ENCODE data around the gene JMY. TPM values are rescaled to one million over a fixed set of nuclear protein-coding genes. Genes with fewer than 3 reads are reported as not detected.

JMY gene
- total and polyA plus RNA-seq, 4 donors, result 2.0 to 33.6 (median 4.9) TPM

DNA sequence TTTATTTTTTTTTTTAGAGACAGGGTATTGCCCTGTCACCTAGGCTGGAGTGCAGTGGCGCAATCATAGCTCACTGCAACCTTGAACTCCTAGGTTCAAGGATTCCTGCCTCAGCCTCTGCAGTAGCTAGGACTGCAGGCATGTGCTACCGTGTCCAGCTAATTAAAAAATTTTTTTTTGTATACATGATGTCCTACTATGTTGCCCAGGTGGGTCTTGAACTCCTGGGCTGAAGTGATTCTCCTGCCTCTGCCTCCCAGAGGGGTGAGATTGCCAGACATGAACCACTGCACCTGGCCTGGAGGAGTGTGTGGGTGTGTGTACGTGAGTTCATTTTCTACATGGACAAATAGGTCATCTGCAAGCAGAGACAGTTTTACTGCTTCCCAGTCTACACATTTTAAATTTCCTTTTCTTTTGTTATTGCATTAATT is 33.8 kb downstream of the JMY start:
- Histone ChIP-seq H3K27ac (ENCODE audit: low read depth in 1 of 2, low read length in 1 of 2) (no peak overlapping the region), H3K27me3 (ENCODE audit: control insufficient read depth in 3 of 3, insufficient read depth in 3 of 3, low read length in 2 of 3) (no peaks in the 10 kb centered on the region), H3K9ac (ENCODE audit: insufficient read depth in 1 of 2, low read length in 2 of 2) (no peak overlapping the region), H3K4me3 (no peak overlapping the region), H3K4me1 (ENCODE audit: control insufficient read depth in 5 of 5, insufficient read depth in 5 of 5, low read length in 5 of 5) (no peaks in the 10 kb centered on the region), H3K36me3 (ENCODE audit: control insufficient read depth in 4 of 4, insufficient read depth in 4 of 4, low read length in 4 of 4) (peaks cover 0 to 2% (median 0%) of the 10 kb centered on the region in 4 donors), H3K9me3 (ENCODE audit: control insufficient read depth in 4 of 4, insufficient read depth in 3 of 4, low read length in 3 of 4) (no peaks in the 10 kb centered on the region)
- WGBS, 2 donors, result 96 to 98% methylated on average over 3 of the region's 3 CpGs
- no peak for DNase-seq
- TF ChIP-seq, protein P1, sequence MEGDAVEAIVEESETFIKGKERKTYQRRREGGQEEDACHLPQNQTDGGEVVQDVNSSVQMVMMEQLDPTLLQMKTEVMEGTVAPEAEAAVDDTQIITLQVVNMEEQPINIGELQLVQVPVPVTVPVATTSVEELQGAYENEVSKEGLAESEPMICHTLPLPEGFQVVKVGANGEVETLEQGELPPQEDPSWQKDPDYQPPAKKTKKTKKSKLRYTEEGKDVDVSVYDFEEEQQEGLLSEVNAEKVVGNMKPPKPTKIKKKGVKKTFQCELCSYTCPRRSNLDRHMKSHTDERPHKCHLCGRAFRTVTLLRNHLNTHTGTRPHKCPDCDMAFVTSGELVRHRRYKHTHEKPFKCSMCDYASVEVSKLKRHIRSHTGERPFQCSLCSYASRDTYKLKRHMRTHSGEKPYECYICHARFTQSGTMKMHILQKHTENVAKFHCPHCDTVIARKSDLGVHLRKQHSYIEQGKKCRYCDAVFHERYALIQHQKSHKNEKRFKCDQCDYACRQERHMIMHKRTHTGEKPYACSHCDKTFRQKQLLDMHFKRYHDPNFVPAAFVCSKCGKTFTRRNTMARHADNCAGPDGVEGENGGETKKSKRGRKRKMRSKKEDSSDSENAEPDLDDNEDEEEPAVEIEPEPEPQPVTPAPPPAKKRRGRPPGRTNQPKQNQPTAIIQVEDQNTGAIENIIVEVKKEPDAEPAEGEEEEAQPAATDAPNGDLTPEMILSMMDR (IDR thresholded peaks at IDR 0.05; ENCODE audit: control extremely low read depth, extremely low read depth), result no peak
- no peak for ATAC-seq (ENCODE audit: insufficient read depth, low FRiP score)

DNA sequence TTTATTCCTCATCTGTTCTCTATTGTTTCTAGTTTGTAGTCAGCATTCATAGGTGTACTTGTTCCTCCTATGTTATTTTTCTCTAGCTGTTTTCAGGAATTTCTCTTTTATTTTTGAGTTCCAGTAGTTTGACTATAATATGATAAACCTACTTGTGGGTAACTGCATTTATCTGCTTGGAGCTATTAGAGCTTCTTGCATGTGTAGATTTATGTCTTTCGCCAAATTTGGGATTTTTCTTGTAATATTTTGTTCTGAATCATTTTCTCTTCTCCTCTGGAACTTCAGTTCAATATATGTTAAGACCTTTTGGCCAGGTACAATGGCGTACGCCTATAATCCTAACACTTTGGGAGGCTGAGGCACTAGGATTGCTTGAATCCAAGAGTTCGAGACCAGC is 37.4 kb downstream of the JMY start:
- WGBS, 2 donors, result 98 to 99% methylated on average over 4 of the region's 4 CpGs

DNA sequence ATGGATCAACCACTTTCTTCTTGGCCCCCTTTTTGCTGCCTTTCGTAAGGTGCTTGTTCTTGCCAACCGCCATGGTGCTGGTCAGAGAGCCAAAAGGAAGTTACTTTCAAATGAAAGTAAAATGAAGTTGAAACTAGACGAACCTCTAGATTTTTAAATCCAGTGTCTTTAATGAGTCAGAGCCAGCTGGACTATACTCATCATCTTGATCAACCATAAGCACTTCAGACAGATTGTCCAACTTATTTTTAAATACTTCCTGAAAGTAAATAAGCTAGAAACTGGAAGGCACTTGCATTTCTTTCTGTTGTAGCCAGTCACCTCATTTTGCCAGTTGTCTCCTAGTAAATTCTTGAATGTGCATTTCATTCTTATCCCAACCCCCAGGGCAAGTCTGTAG is 48.9 kb downstream of the JMY start:
- no peak for DNase-seq
- no peak overlapping the region for H3K27ac ChIP-seq (ENCODE audit: low read depth in 1 of 2, low read length in 1 of 2)
- H3K36me3 ChIP-seq (ENCODE audit: control insufficient read depth in 4 of 4, insufficient read depth in 4 of 4, low read length in 4 of 4), result peaks cover 0 to 5% (median 1%) of the 10 kb centered on the region in 4 donors
- ATAC-seq (ENCODE audit: insufficient read depth, low FRiP score), result no peak
- WGBS, 2 donors, result 79 to 80% methylated on average over 3 of the region's 3 CpGs
- TF ChIP-seq, protein P1 (IDR thresholded peaks at IDR 0.05; ENCODE audit: control extremely low read depth, extremely low read depth), result no peak
- H3K9ac ChIP-seq (ENCODE audit: insufficient read depth in 1 of 2, low read length in 2 of 2), result no peak overlapping the region
- H3K4me1 ChIP-seq (ENCODE audit: control insufficient read depth in 5 of 5, insufficient read depth in 5 of 5, low read length in 5 of 5), result no peaks in the 10 kb centered on the region
- no peaks in the 10 kb centered on the region for H3K27me3 ChIP-seq (ENCODE audit: control insufficient read depth in 3 of 3, insufficient read depth in 3 of 3, low read length in 2 of 3)
- H3K9me3 ChIP-seq (ENCODE audit: control insufficient read depth in 4 of 4, insufficient read depth in 3 of 4, low read length in 3 of 4), result no peaks in the 10 kb centered on the region
- no peak overlapping the region for H3K4me3 ChIP-seq

More for the DNA sequence above, 37.4 kb downstream of the JMY start:
- Histone ChIP-seq H3K9ac (ENCODE audit: insufficient read depth in 1 of 2, low read length in 2 of 2) (no peak overlapping the region), H3K27me3 (ENCODE audit: control insufficient read depth in 3 of 3, insufficient read depth in 3 of 3, low read length in 2 of 3) (no peaks in the 10 kb centered on the region), H3K4me1 (ENCODE audit: control insufficient read depth in 5 of 5, insufficient read depth in 5 of 5, low read length in 5 of 5) (no peaks in the 10 kb centered on the region), H3K27ac (ENCODE audit: low read depth in 1 of 2, low read length in 1 of 2) (no peak overlapping the region), H3K36me3 (ENCODE audit: control insufficient read depth in 4 of 4, insufficient read depth in 4 of 4, low read length in 4 of 4) (peaks cover 0 to 5% (median under 1%) of the 10 kb centered on the region in 4 donors), H3K9me3 (ENCODE audit: control insufficient read depth in 4 of 4, insufficient read depth in 3 of 4, low read length in 3 of 4) (peaks cover 0 to 1% (median 0%) of the 10 kb centered on the region in 4 donors), H3K4me3 (no peak overlapping the region)
- DNase-seq (no peak), ATAC-seq (ENCODE audit: insufficient read depth, low FRiP score) (no peak)
- TF ChIP-seq, protein P1 (IDR thresholded peaks at IDR 0.05; ENCODE audit: control extremely low read depth, extremely low read depth), result no peak

DNA sequence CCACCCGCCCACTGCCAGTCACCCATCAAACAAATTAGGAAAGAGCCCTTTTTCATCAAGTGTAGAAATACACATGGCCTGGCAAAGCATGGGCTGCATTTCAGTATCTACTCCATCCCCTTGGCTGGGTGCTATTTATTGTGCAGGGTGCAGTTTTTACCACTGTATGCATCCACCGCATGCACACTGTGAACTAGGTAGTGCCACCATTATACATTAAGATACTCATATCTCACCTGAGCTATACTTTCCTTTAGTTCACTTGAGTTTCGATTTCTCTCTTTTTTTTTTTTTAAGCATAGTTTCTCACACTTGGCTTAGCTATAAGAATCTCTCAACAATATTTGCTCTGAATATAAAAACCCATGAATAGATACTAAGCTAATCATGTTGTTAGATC is 49.4 kb downstream of the JMY start:
- TF ChIP-seq, protein P1 (IDR thresholded peaks at IDR 0.05; ENCODE audit: control extremely low read depth, extremely low read depth), result no peak
- Histone ChIP-seq H3K4me1 (ENCODE audit: control insufficient read depth in 5 of 5, insufficient read depth in 5 of 5, low read length in 5 of 5) (no peaks in the 10 kb centered on the region), H3K27ac (ENCODE audit: low read depth in 1 of 2, low read length in 1 of 2) (no peak overlapping the region), H3K36me3 (ENCODE audit: control insufficient read depth in 4 of 4, insufficient read depth in 4 of 4, low read length in 4 of 4) (peaks cover 0 to 4% (median 1%) of the 10 kb centered on the region in 4 donors), H3K9ac (ENCODE audit: insufficient read depth in 1 of 2, low read length in 2 of 2) (no peak overlapping the region), H3K9me3 (ENCODE audit: control insufficient read depth in 4 of 4, insufficient read depth in 3 of 4, low read length in 3 of 4) (no peaks in the 10 kb centered on the region), H3K4me3 (no peak overlapping the region), H3K27me3 (ENCODE audit: control insufficient read depth in 3 of 3, insufficient read depth in 3 of 3, low read length in 2 of 3) (no peaks in the 10 kb centered on the region)
- ATAC-seq (ENCODE audit: insufficient read depth, low FRiP score) (no peak), DNase-seq (no peak)
- 91 to 95% methylated on average over 3 of the region's 3 CpGs for WGBS, 2 donors

Data from lung (tissue), 12 donors.